IMR-90 (cell line): ENCODE results near the gene PCDHGA3. TPM values are rescaled to one million over a fixed set of nuclear protein-coding genes. Genes with fewer than 3 reads are reported as not detected.
A peak's percentile ranks its signal among the peaks of the same experiment; 100 is the strongest.

Experiments used
- ATAC-seq: fragments of 200-7000 bp; cut with Tn5 transposase; 2 replicates; pipeline ENCODE4 v1.9.1; 2020; ENCODE audit warnings: low read depth, mild to moderate bottlenecking, moderate library complexity
- BruUV-seq: library from RNA; stranded (reverse); fragments of 400-500 nt; replicated peaks from 2 replicates; lab custom pipeline; 2021; lab: Mats Ljungman, UMichigan
- CTCF ChIA-PET: fragments of 300-600 bp; formaldehyde crosslinking; extraction: SDS; loops from one replicate; lab custom pipeline; 2021; ENCODE audit warnings: antibody characterized with exemption; lab: Yijun Ruan, JAX
- POLR2A ChIA-PET: fragments of 300-600 bp; sonication (Branson Sonifier 250); formaldehyde crosslinking; loops from one replicate; lab custom pipeline; 2022; ENCODE audit warnings: antibody characterized with exemption; ENCODE audit not compliant: unreplicated experiment; lab: Charles Lee
- DNase-seq: peaks from one replicate; pipeline ENCODE4 v3.0.0; 2013
- H2AFZ ChIP-seq: replicated peaks from 2 replicates; pipeline ENCODE3; 2013; ENCODE audit warnings: low read length, mild to moderate bottlenecking; ENCODE audit not compliant: poor library complexity
- H2AK5ac ChIP-seq: 2 replicates; pipeline ENCODE4 v1.6.1; 2013; ENCODE audit warnings: low read depth, low read length, inconsistent platforms
- H2AK9ac ChIP-seq: replicated peaks from 2 replicates; pipeline ENCODE3; 2013; ENCODE audit warnings: mild to moderate bottlenecking, low read depth, low read length, moderate library complexity; ENCODE audit not compliant: poor library complexity
- H2BK120ac ChIP-seq: 2 replicates; pipeline ENCODE4 v1.6.1; 2013; ENCODE audit warnings: low read depth, low read length, inconsistent platforms
- H2BK15ac ChIP-seq: 3 replicates; pipeline ENCODE4 v1.6.1; 2013; ENCODE audit warnings: low read depth, low read length, inconsistent platforms
- H2BK20ac ChIP-seq: 2 replicates; pipeline ENCODE4 v1.6.1; 2013; ENCODE audit warnings: low read depth, mild to moderate bottlenecking, inconsistent platforms, low read length, moderate library complexity
- H2BK5ac ChIP-seq: 2 replicates; pipeline ENCODE4 v1.6.1; 2013; ENCODE audit warnings: mild to moderate bottlenecking, low read depth, low read length, inconsistent platforms; ENCODE audit not compliant: poor library complexity, severe bottlenecking
- H3K14ac ChIP-seq: replicated peaks from 2 replicates; pipeline ENCODE4 v1.6.1; 2013; ENCODE audit warnings: low read depth, low read length, inconsistent platforms
- H3K18ac ChIP-seq: 2 replicates; pipeline ENCODE4 v1.6.1; 2013; ENCODE audit warnings: low read depth, low read length, control low read depth
- H3K23ac ChIP-seq: 2 replicates; pipeline ENCODE4 v1.6.1; 2013; ENCODE audit warnings: low read depth, low read length, inconsistent platforms
- H3K27ac ChIP-seq: 2 replicates; pipeline ENCODE4 v1.5.1; 2013; ENCODE audit warnings: mild to moderate bottlenecking, control low read depth, low read length; ENCODE audit not compliant: insufficient read depth
- H3K27me3 ChIP-seq: 2 replicates; pipeline ENCODE4 v1.6.1; 2013; ENCODE audit warnings: low read length; ENCODE audit not compliant: control insufficient read depth, insufficient read depth
- H3K36me3 ChIP-seq: 2 replicates; pipeline ENCODE4 v1.6.1; 2013; ENCODE audit warnings: low read length, mixed read lengths; ENCODE audit not compliant: control insufficient read depth, insufficient read depth
- H3K4ac ChIP-seq: 2 replicates; pipeline ENCODE4 v1.6.1; 2013; ENCODE audit warnings: low read depth, low read length, inconsistent platforms
- H3K4me1 ChIP-seq: 2 replicates; pipeline ENCODE4 v1.6.1; 2013; ENCODE audit warnings: low read length, mixed read lengths; ENCODE audit not compliant: control insufficient read depth, insufficient read depth
- H3K4me2 ChIP-seq: 2 replicates; pipeline ENCODE4 v1.6.1; 2013; ENCODE audit warnings: low read depth, mild to moderate bottlenecking, control low read depth, low read length, moderate library complexity
- H3K4me3 ChIP-seq: 2 replicates; pipeline ENCODE4 v1.5.1; 2013; ENCODE audit warnings: low read depth, mild to moderate bottlenecking, control low read depth, low read length, moderate library complexity; ENCODE audit not compliant: insufficient read depth
- H3K56ac ChIP-seq: 2 replicates; pipeline ENCODE4 v1.6.1; 2013; ENCODE audit warnings: low read length, inconsistent platforms; ENCODE audit not compliant: insufficient read depth; ENCODE audit errors: extremely low read depth
- H3K79me1 ChIP-seq, 2 experiments: 2 replicates each; pipeline ENCODE4 v1.6.1; 2013; ENCODE audit warnings: low read length in 2 of 2, inconsistent platforms in 1 of 2, low read depth in 1 of 2
- H3K9ac ChIP-seq: 2 replicates; pipeline ENCODE4 v1.6.1; 2013; ENCODE audit warnings: low read depth, low read length, control low read depth
- H3K9me1 ChIP-seq: 2 replicates; pipeline ENCODE4 v1.6.1; 2013; ENCODE audit warnings: low read length, inconsistent platforms; ENCODE audit not compliant: insufficient read depth
- H3K9me3 ChIP-seq: 2 replicates; pipeline ENCODE4 v1.6.1; 2013; ENCODE audit warnings: low read length; ENCODE audit not compliant: control insufficient read depth, insufficient read depth
- H4K20me1 ChIP-seq: 2 replicates; pipeline ENCODE4 v1.6.1; 2013; ENCODE audit warnings: low read length, inconsistent platforms; ENCODE audit not compliant: insufficient read depth
- H4K5ac ChIP-seq: 2 replicates; pipeline ENCODE4 v1.6.1; 2013; ENCODE audit warnings: mild to moderate bottlenecking, low read depth, low read length, control low read depth
- H4K8ac ChIP-seq, 2 experiments: 2 replicates each; pipeline ENCODE4 v1.6.1; 2013; ENCODE audit warnings: low read depth in 2 of 2, low read length in 2 of 2, control low read depth in 1 of 2, inconsistent platforms in 1 of 2
- H4K91ac ChIP-seq: 2 replicates; pipeline ENCODE4 v1.6.1; 2013; ENCODE audit warnings: low read depth, low read length, inconsistent platforms; ENCODE audit not compliant: insufficient read depth
- BHLHE40 ChIP-seq: fragments of 150-350 bp; IDR thresholded peaks from 2 replicates; pipeline ENCODE4 v1.6.1; 2016; ENCODE audit warnings: mild to moderate bottlenecking, low read depth, low read length
- CEBPB ChIP-seq: IDR thresholded peaks from 2 replicates; pipeline ENCODE4 v1.6.1; 2012; ENCODE audit warnings: low read depth, low read length, improper control_type of control experiment
- CHD1 ChIP-seq: IDR thresholded peaks from 2 replicates; pipeline ENCODE4 v1.6.1; 2012; ENCODE audit warnings: low read depth, low read length, improper control_type of control experiment
- CTCF ChIP-seq: conservative IDR thresholded peaks from 2 replicates; pipeline ENCODE4 v1.5.1; 2012; ENCODE audit warnings: mild to moderate bottlenecking, low read depth, low read length, improper control_type of control experiment
- FOS ChIP-seq: fragments of 150-350 bp; IDR thresholded peaks from 2 replicates; pipeline ENCODE4 v1.6.1; 2016; ENCODE audit warnings: low read depth, low read length
- MAFK ChIP-seq: IDR thresholded peaks from 2 replicates; pipeline ENCODE4 v1.6.1; 2012; ENCODE audit warnings: low read depth, low read length, improper control_type of control experiment
- MAZ ChIP-seq: IDR thresholded peaks from 2 replicates; pipeline ENCODE4 v1.6.1; 2012; ENCODE audit warnings: low read depth, mild to moderate bottlenecking, low read length, improper control_type of control experiment, moderate library complexity, borderline replicate concordance
- MXI1 ChIP-seq: IDR thresholded peaks from 2 replicates; pipeline ENCODE4 v1.6.1; 2012; ENCODE audit warnings: low read depth, mild to moderate bottlenecking, low read length, moderate library complexity, borderline replicate concordance
- NFE2L2 ChIP-seq: fragments of 150-350 bp; IDR thresholded peaks from 2 replicates; pipeline ENCODE4 v1.6.1; 2016; ENCODE audit warnings: low read depth, mild to moderate bottlenecking, low read length
- POLR2A ChIP-seq: IDR thresholded peaks from 2 replicates; pipeline ENCODE4 v1.6.1; 2012; ENCODE audit warnings: mild to moderate bottlenecking, low read depth, low read length
- RAD21 ChIP-seq: IDR thresholded peaks from 2 replicates; pipeline ENCODE4 v1.6.1; 2012; ENCODE audit warnings: low read length, improper control_type of control experiment
- RCOR1 ChIP-seq: IDR thresholded peaks from 2 replicates; pipeline ENCODE4 v1.6.1; 2012; ENCODE audit warnings: mild to moderate bottlenecking, low read length, improper control_type of control experiment; ENCODE audit not compliant: insufficient replicate concordance
- RFX5 ChIP-seq: IDR thresholded peaks from 2 replicates; pipeline ENCODE4 v1.8.0; 2012; ENCODE audit warnings: low read depth, mild to moderate bottlenecking, low read length, moderate library complexity
- SMC3 ChIP-seq: fragments of 150-350 bp; IDR thresholded peaks from 2 replicates; pipeline ENCODE4 v1.6.1; 2016; ENCODE audit warnings: low read depth, mild to moderate bottlenecking, antibody characterized with exemption, low read length, moderate library complexity
- dilution Hi-C: fragments of 300-500 bp; cut with HindIII; formaldehyde crosslinking; loops from one replicate; pipeline ENCODE4 v1.14.3; 2018; ENCODE audit warnings: low sequenced_read_pairs; ENCODE audit not compliant: unreplicated experiment
- in situ Hi-C: fragments of 300-500 bp; cut with MboI; formaldehyde crosslinking; loops from 3 replicates; pipeline ENCODE4 v1.14.3; 2019; ENCODE audit warnings: low sequenced_read_pairs, inconsistent platforms, mixed read lengths
- intact Hi-C: fragments of 100-400 bp; cut with micrococcal nuclease; formaldehyde crosslinking; loops from 2 replicates; pipeline ENCODE4 v1.10.0; 2022
- polyA plus RNA-seq, 3 experiments: library from polyadenylated mRNA; depleted of rRNA; stranded (reverse); fragments of >200 nt; gene quantifications; 2 replicates each; pipeline ENCODE4 v1.2.3, GENCODE V29; 2012; ENCODE audit warnings: low replicate concordance in 1 of 3
- total RNA-seq: library from RNA; depleted of rRNA; stranded (reverse); fragments of >200 nt; gene quantifications from 2 replicates; pipeline ENCODE4 v1.2.3, GENCODE V29; 2012
- TF ChIP-seq, protein P1 (sequence below): fragments of 150-350 bp; IDR thresholded peaks from 2 replicates; pipeline ENCODE4 v1.6.1; 2017; ENCODE audit warnings: mild to moderate bottlenecking, antibody characterized with exemption, low read length, low read depth
- TF ChIP-seq, protein P2 (sequence below): fragments of 150-350 bp; IDR thresholded peaks from 2 replicates; pipeline ENCODE4 v1.6.1; 2016; ENCODE audit warnings: low read depth, mild to moderate bottlenecking, low read length, moderate library complexity, borderline replicate concordance

Gene PCDHGA3
- total and polyA plus RNA-seq, 2 of the 4 experiments (the other 2 are of a cell fraction) = 1.4 to 1.6 TPM

GRCh38 chr5:141362719-141363118 is 19.1 kb downstream of the PCDHGA3 start:
- Histone ChIP-seq H2BK120ac (no peak overlapping the region), H2BK15ac (no peak overlapping the region)
- POLR2A ChIA-PET = no interaction called here

More at GRCh38 chr5:141362719-141363118, 19.1 kb downstream of the PCDHGA3 start:
- CTCF ChIA-PET = no interaction called here
- H4K5ac ChIP-seq = no peak overlapping the region
- H3K27ac ChIP-seq = no peak overlapping the region
- ATAC-seq (no peak), DNase-seq (no peak)
- no peak overlapping the region for H3K4me3 ChIP-seq
- peaks cover 2% of the 10 kb centered on the region; the same call in 1 of the 2 replicates for H3K4me1 ChIP-seq
- no TSS peak for BruUV-seq
- H3K4me2 ChIP-seq = peak overlapping the region; percentile 17; the same call in 1 of the 2 replicates
- no peak overlapping the region for H4K8ac ChIP-seq
- TF ChIP-seq, protein P1, sequence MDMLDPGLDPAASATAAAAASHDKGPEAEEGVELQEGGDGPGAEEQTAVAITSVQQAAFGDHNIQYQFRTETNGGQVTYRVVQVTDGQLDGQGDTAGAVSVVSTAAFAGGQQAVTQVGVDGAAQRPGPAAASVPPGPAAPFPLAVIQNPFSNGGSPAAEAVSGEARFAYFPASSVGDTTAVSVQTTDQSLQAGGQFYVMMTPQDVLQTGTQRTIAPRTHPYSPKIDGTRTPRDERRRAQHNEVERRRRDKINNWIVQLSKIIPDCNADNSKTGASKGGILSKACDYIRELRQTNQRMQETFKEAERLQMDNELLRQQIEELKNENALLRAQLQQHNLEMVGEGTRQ = no peak
- TF ChIP-seq, protein P2, sequence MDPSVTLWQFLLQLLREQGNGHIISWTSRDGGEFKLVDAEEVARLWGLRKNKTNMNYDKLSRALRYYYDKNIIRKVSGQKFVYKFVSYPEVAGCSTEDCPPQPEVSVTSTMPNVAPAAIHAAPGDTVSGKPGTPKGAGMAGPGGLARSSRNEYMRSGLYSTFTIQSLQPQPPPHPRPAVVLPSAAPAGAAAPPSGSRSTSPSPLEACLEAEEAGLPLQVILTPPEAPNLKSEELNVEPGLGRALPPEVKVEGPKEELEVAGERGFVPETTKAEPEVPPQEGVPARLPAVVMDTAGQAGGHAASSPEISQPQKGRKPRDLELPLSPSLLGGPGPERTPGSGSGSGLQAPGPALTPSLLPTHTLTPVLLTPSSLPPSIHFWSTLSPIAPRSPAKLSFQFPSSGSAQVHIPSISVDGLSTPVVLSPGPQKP = no peak
- TF ChIP-seq RFX5 (no peak), MXI1 (no peak), MAFK (no peak), MAZ (no peak), CHD1 (no peak), NFE2L2 (no peak), SMC3 (no peak), RCOR1 (no peak), BHLHE40 (no peak), FOS (no peak), POLR2A (no peak), CEBPB (no peak), RAD21 (no peak), CTCF (no peak)
- H4K20me1 ChIP-seq = no peaks in the 10 kb centered on the region
- no peak overlapping the region for H2BK5ac ChIP-seq
- dilution Hi-C loops (no loop called here), in situ Hi-C loops (no loop called here), intact Hi-C loops (loop anchor here (5.0 kb wide), 1 partner anchor 35 kb away; no protein-coding TSS in a partner anchor)
- no peak overlapping the region for H3K14ac ChIP-seq
- no peak overlapping the region for H3K18ac ChIP-seq
- H3K27me3 ChIP-seq = peaks cover 2% of the 10 kb centered on the region; the same call in 1 of the 2 replicates
- H2AFZ ChIP-seq = no peak overlapping the region
- no peak overlapping the region for H3K4ac ChIP-seq
- H3K9me1 ChIP-seq = no peaks in the 10 kb centered on the region
- peaks cover 14% of the 10 kb centered on the region; the same call in 1 of the 2 replicates for H3K36me3 ChIP-seq
- H3K23ac ChIP-seq = no peak overlapping the region
- peaks cover 53% of the 10 kb centered on the region for H3K9me3 ChIP-seq
- H2BK20ac ChIP-seq = no peak overlapping the region
- H2AK5ac ChIP-seq = no peak overlapping the region
- no peak overlapping the region for H3K56ac ChIP-seq
- H2AK9ac ChIP-seq = no peak overlapping the region
- peaks cover 0 to 3% of the 10 kb centered on the region in 2 experiments; a peak in 1 of 4 replicates for H3K79me1 ChIP-seq
- no peak overlapping the region for H3K9ac ChIP-seq
- H4K91ac ChIP-seq = no peak overlapping the region
